Measurements from ENCODE around the gene ZNF609.

DNA sequence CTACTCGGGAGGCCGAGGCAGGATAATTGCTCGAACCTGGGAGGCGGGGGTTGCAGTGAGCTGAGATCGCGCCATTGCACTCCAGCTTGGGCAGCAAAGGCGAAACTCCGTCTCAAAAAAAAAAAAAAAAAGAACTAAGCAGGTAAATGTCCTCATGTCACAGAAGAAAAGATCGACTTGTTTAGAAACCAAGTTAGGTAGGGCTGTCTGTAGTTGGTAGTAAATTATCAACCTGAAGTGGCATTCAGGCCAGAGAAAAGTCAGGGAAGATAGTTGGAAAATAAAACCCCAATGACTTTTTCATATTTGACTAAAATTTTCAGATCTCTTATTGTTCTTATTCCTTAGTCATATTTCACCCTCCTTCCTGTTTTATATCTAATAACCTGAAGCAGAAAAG lies 55.4 kb downstream of the ZNF609 start:
- TF ChIP-seq, protein P1, sequence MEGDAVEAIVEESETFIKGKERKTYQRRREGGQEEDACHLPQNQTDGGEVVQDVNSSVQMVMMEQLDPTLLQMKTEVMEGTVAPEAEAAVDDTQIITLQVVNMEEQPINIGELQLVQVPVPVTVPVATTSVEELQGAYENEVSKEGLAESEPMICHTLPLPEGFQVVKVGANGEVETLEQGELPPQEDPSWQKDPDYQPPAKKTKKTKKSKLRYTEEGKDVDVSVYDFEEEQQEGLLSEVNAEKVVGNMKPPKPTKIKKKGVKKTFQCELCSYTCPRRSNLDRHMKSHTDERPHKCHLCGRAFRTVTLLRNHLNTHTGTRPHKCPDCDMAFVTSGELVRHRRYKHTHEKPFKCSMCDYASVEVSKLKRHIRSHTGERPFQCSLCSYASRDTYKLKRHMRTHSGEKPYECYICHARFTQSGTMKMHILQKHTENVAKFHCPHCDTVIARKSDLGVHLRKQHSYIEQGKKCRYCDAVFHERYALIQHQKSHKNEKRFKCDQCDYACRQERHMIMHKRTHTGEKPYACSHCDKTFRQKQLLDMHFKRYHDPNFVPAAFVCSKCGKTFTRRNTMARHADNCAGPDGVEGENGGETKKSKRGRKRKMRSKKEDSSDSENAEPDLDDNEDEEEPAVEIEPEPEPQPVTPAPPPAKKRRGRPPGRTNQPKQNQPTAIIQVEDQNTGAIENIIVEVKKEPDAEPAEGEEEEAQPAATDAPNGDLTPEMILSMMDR (IDR thresholded peaks at IDR 0.05; ENCODE audit: poor library complexity): no peak
- TF ChIP-seq EZH2 (IDR thresholded peaks at IDR 0.05; ENCODE audit: borderline replicate concordance): no peak
- TF ChIP-seq EZH2phosphoT487 (IDR thresholded peaks at IDR 0.05; ENCODE audit: low read depth, severe bottlenecking, unreplicated experiment): no peak
